NCI-H226 (cell line): ENCODE results near the gene IGSF9B.
A peak's percentile ranks its signal among the peaks of the same experiment; 100 is the strongest.

Experiments
- DNase-seq: peaks from one replicate; pipeline ENCODE4 v3.0.0-alpha.2; 2015

Gene IGSF9B

GRCh38 chr11:133936136-133936535, 20.6 kb downstream of the IGSF9B start:
- no peak for DNase-seq

GRCh38 chr11:133935551-133935910, 21.2 kb downstream of the IGSF9B start:
- DNase-seq, result no peak

- peak; percentile 86 for DNase-seq
Observed at GRCh38 chr11:133934599-133935550, 21.9 kb downstream of the IGSF9B start.

GRCh38 chr11:133934096-133934495, 22.7 kb downstream of the IGSF9B start:
- no peak for DNase-seq

- DNase-seq, result no peak
Observed at GRCh38 chr11:133931449-133932060, 25.2 kb downstream of the IGSF9B start.

GRCh38 chr11:133930767-133931448, 25.9 kb downstream of the IGSF9B start:
- no peak for DNase-seq

GRCh38 chr11:133930053-133930766, 26.6 kb downstream of the IGSF9B start:
- DNase-seq, result no peak

GRCh38 chr11:133929401-133930052, 27.2 kb downstream of the IGSF9B start:
- no peak for DNase-seq

GRCh38 chr11:133928628-133929059, 28.1 kb downstream of the IGSF9B start:
- DNase-seq, result no peak

- peak; percentile 54 for DNase-seq
Observed at GRCh38 chr11:133927690-133928627, 28.8 kb downstream of the IGSF9B start.

- DNase-seq, result no peak
Observed at GRCh38 chr11:133926466-133927246, 30.1 kb downstream of the IGSF9B start.

- DNase-seq, result no peak
Observed at GRCh38 chr11:133925756-133926155, 31.0 kb downstream of the IGSF9B start.

- no peak for DNase-seq
Observed at GRCh38 chr11:133924661-133925060, 32.1 kb downstream of the IGSF9B start.

GRCh38 chr11:133922078-133922870, 34.5 kb downstream of the IGSF9B start:
- no peak for DNase-seq

- no peak for DNase-seq
Observed at GRCh38 chr11:133921513-133921912, 35.3 kb downstream of the IGSF9B start.

GRCh38 chr11:133921026-133921425, 35.7 kb downstream of the IGSF9B start:
- DNase-seq, result no peak

GRCh38 chr11:133920109-133920990, 36.4 kb downstream of the IGSF9B start:
- no peak for DNase-seq

GRCh38 chr11:133919330-133920108, 37.2 kb downstream of the IGSF9B start:
- DNase-seq, result no peak
